Hepatocyte (in vitro differentiated cells): ENCODE measurements around the gene GORASP2. TPM values are rescaled to one million over a fixed set of nuclear protein-coding genes. Genes with fewer than 3 reads are reported as not detected.

Source experiments
- DNase-seq: peaks from one replicate; pipeline ENCODE4 v3.0.0-alpha.2; 2016; ENCODE audit warnings: low spot score
- H2AFZ ChIP-seq: fragments of 200-600 bp; sonication (generic); 2 replicates; pipeline ENCODE4 v1.6.0; 2016; ENCODE audit warnings: antibody characterized with exemption, mild to moderate bottlenecking
- H3K27ac ChIP-seq: fragments of 200-600 bp; sonication (generic); 2 replicates; pipeline ENCODE4 v1.5.1; 2016; ENCODE audit warnings: mild to moderate bottlenecking
- H3K27me3 ChIP-seq: fragments of 200-600 bp; sonication (generic); 2 replicates; pipeline ENCODE4 v1.6.1; 2016
- H3K36me3 ChIP-seq: fragments of 200-600 bp; sonication (generic); replicated peaks from 2 replicates; pipeline ENCODE4 v1.5.1; 2016; ENCODE audit warnings: low read depth; ENCODE audit not compliant: insufficient read depth
- H3K4me1 ChIP-seq: fragments of 200-600 bp; sonication (generic); 2 replicates; pipeline ENCODE4 v1.5.1; 2016; ENCODE audit warnings: mild to moderate bottlenecking, moderate library complexity; ENCODE audit not compliant: insufficient read depth
- H3K4me2 ChIP-seq: fragments of 200-600 bp; sonication (generic); 2 replicates; pipeline ENCODE4 v1.6.0; 2016
- H3K4me3 ChIP-seq: fragments of 200-600 bp; sonication (generic); 2 replicates; pipeline ENCODE4 v1.5.1; 2016; ENCODE audit warnings: mild to moderate bottlenecking
- H3K79me2 ChIP-seq: fragments of 200-600 bp; sonication (generic); 2 replicates; pipeline ENCODE4 v1.6.0; 2017; ENCODE audit warnings: mild to moderate bottlenecking
- H3K9me2 ChIP-seq: fragments of 200-600 bp; sonication (generic); replicated peaks from 2 replicates; pipeline ENCODE4 v1.6.0; 2017; ENCODE audit warnings: mild to moderate bottlenecking; ENCODE audit not compliant: insufficient read depth
- H3K9me3 ChIP-seq: fragments of 200-600 bp; sonication (generic); 2 replicates; pipeline ENCODE4 v1.5.1; 2016; ENCODE audit warnings: low read depth, mild to moderate bottlenecking
- H4K20me1 ChIP-seq: fragments of 200-600 bp; sonication (generic); 2 replicates; pipeline ENCODE4 v1.6.0; 2016; ENCODE audit warnings: mild to moderate bottlenecking; ENCODE audit not compliant: insufficient read depth, poor library complexity, severe bottlenecking
- EZH2 ChIP-seq: fragments of 200-600 bp; sonication (generic); IDR thresholded peaks from 2 replicates; pipeline ENCODE4 v1.6.1; 2016; ENCODE audit warnings: antibody characterized with exemption, mild to moderate bottlenecking, borderline replicate concordance
- EZH2phosphoT487 ChIP-seq: fragments of 200-600 bp; sonication (generic); IDR thresholded peaks from one replicate; pipeline ENCODE4 v1.6.1; 2018; ENCODE audit warnings: antibody characterized with exemption, mild to moderate bottlenecking, low read depth, moderate library complexity; ENCODE audit not compliant: unreplicated experiment, severe bottlenecking
- WGBS: methylation state at CpG from one replicate; pipeline ENCODE4 v1.1.6; 2016; ENCODE audit warnings: low lambda C conversion rate; ENCODE audit errors: missing lambda C conversion rate; 5-methylcytosine and 5-hydroxymethylcytosine counted together
- polyA plus RNA-seq: library from polyadenylated mRNA; unstranded; fragments of >200 nt; fragmentation: Nextera tagmentation; extraction: Ambion mirVana; gene quantifications from 2 replicates; pipeline ENCODE4 v1.2.1, GENCODE V29; 2016
- total RNA-seq: library from RNA; depleted of rRNA; stranded (reverse); fragments of >200 nt; gene quantifications from 2 replicates; pipeline ENCODE4 v1.2.3, GENCODE V29; 2014
- TF ChIP-seq, protein P1 (sequence below): fragments of 200-600 bp; sonication (generic); IDR thresholded peaks from 2 replicates; pipeline ENCODE4 v1.5.1; 2016; ENCODE audit warnings: antibody characterized with exemption, mild to moderate bottlenecking; ENCODE audit not compliant: poor library complexity

Gene GORASP2
- total and polyA plus RNA-seq, 2 experiments from 2014 or later = 50.1 to 126 TPM

DNA sequence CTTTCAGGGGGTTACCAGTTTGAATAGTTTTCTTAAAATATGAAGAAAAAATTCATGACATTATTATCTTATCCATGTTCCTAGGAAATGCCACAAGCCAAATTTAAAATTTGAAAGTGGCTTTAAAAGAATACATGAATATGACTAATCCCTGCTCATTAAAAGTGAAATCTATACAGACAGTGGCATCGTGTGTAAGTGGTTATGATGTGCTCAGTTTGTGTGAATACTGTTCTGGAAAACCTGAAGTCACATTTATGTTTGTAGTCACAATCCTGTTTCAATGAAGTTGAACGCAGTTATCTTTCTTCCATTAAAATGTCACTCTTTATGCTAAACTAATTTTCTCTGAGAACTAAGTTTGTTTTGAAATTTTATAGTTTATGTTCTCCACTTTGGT, 75.8 kb downstream of the GORASP2 start:
- no peak for TF ChIP-seq EZH2
- no peak for TF ChIP-seq EZH2phosphoT487
- H2AFZ ChIP-seq = no peak overlapping the region
- WGBS = 86% methylated on average over 2 of the region's 2 CpGs
- H3K4me1 ChIP-seq = no peaks in the 10 kb centered on the region
- no peaks in the 10 kb centered on the region for H3K27me3 ChIP-seq
- no peak overlapping the region for H3K4me2 ChIP-seq
- H4K20me1 ChIP-seq = no peaks in the 10 kb centered on the region
- H3K36me3 ChIP-seq = no peaks in the 10 kb centered on the region
- H3K79me2 ChIP-seq = no peaks in the 10 kb centered on the region
- no peaks in the 10 kb centered on the region for H3K9me2 ChIP-seq
- no peak overlapping the region for H3K27ac ChIP-seq
- no peaks in the 10 kb centered on the region for H3K9me3 ChIP-seq
- no peak overlapping the region for H3K4me3 ChIP-seq
- DNase-seq = no peak

DNA sequence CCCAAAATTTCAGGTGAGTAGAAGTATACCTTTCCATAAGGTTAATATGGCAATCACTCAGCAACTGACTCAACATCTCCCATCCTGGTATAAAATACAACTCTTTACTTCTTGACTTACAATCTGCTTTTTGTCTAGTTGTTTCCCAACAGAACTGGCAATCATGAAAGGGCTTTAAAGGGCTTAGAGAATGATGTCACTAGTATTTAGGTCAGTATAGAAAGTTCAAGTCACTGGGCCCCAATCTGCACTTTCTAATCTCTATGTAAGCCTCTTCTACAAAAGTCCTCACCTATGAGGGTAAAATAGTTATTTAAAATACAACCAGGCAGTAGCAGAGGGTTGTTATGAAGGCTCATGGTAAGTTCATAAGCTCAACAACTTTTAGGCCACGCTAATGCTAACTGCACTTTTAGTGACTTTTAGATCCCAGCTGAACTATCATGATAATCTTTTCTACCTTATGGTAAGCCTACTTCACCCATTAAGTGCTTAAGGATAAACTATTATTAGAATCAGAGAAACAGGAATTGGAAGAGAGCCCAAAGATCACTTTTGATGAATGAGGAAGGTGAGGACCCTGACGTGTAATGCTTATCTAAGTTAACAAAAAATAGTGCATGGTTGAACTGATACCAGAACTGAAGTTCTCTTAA, 79.6 kb downstream of the GORASP2 start:
- WGBS = 69% methylated on average over 2 of the region's 2 CpGs
- Histone ChIP-seq H3K4me1 (no peaks in the 10 kb centered on the region), H3K4me2 (no peak overlapping the region), H4K20me1 (no peaks in the 10 kb centered on the region), H3K9me2 (no peaks in the 10 kb centered on the region), H3K36me3 (no peaks in the 10 kb centered on the region), H3K4me3 (no peak overlapping the region), H3K27me3 (no peaks in the 10 kb centered on the region), H3K9me3 (no peaks in the 10 kb centered on the region), H3K27ac (no peak overlapping the region), H3K79me2 (no peaks in the 10 kb centered on the region), H2AFZ (no peak overlapping the region)
- TF ChIP-seq, protein P1, sequence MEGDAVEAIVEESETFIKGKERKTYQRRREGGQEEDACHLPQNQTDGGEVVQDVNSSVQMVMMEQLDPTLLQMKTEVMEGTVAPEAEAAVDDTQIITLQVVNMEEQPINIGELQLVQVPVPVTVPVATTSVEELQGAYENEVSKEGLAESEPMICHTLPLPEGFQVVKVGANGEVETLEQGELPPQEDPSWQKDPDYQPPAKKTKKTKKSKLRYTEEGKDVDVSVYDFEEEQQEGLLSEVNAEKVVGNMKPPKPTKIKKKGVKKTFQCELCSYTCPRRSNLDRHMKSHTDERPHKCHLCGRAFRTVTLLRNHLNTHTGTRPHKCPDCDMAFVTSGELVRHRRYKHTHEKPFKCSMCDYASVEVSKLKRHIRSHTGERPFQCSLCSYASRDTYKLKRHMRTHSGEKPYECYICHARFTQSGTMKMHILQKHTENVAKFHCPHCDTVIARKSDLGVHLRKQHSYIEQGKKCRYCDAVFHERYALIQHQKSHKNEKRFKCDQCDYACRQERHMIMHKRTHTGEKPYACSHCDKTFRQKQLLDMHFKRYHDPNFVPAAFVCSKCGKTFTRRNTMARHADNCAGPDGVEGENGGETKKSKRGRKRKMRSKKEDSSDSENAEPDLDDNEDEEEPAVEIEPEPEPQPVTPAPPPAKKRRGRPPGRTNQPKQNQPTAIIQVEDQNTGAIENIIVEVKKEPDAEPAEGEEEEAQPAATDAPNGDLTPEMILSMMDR = no peak
- TF ChIP-seq EZH2 (no peak), EZH2phosphoT487 (no peak)
- DNase-seq = peak; percentile 11

DNA sequence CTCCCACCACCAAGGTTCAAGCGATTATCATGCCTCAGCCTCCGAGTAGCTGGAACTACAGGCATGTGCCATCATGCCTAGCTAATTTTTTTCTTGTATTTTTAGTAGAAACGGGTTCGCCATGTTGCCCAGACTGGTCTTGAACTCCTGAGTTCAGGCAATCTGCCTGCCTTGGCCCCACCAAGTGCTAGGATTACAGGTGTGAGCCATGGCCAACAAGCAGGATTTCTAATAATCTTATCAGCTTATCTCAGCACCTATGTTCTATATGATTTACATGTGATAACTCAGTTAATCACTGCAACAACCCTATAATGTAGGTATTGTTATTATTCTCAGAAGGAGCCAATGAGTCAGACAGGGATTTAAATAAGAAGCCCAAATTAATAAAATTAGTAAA, 80.3 kb downstream of the GORASP2 start:
- Histone ChIP-seq H3K4me1 (no peaks in the 10 kb centered on the region), H3K27me3 (no peaks in the 10 kb centered on the region), H4K20me1 (no peaks in the 10 kb centered on the region), H3K27ac (no peak overlapping the region), H3K79me2 (no peaks in the 10 kb centered on the region), H3K9me3 (no peaks in the 10 kb centered on the region), H3K36me3 (no peaks in the 10 kb centered on the region), H3K4me3 (no peak overlapping the region), H3K9me2 (no peaks in the 10 kb centered on the region), H3K4me2 (no peak overlapping the region), H2AFZ (no peak overlapping the region)
- no peak for DNase-seq
- TF ChIP-seq EZH2phosphoT487 (no peak), EZH2 (no peak)
- TF ChIP-seq, protein P1 = no peak
- WGBS = 98% methylated on average over 4 of the region's 4 CpGs

DNA sequence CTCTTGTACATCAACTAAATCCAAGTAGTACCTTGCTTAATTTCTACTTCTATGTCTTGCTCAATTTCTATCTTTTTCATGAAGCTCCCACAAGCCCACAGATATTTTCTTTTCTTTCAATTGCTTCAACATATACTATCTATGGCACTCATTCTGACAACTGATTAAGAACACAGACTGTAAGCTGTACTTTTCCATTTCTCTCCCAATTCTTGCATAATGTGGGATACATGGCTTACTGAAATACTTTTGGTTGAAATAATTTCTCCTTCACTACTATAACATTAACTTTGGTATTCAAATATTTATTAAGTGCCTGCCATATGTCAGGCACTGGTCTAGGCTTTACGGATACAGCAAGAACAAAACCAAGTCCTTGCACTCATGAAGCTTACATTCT, 84.8 kb downstream of the GORASP2 start:
- no peaks in the 10 kb centered on the region for H3K27me3 ChIP-seq
- no peak for DNase-seq
- no peaks in the 10 kb centered on the region for H3K4me1 ChIP-seq
- H3K27ac ChIP-seq = no peak overlapping the region
- H3K4me3 ChIP-seq = no peak overlapping the region
- TF ChIP-seq EZH2 = no peak
- TF ChIP-seq, protein P1 = no peak
- TF ChIP-seq EZH2phosphoT487 = no peak
- H3K9me3 ChIP-seq = no peaks in the 10 kb centered on the region
- H3K36me3 ChIP-seq = no peaks in the 10 kb centered on the region
- no peak overlapping the region for H2AFZ ChIP-seq
- H3K9me2 ChIP-seq = no peaks in the 10 kb centered on the region
- H3K4me2 ChIP-seq = no peak overlapping the region
- WGBS = 100% methylated on average over 1 of the region's 1 CpG
- H4K20me1 ChIP-seq = no peaks in the 10 kb centered on the region
- peaks cover 3% of the 10 kb centered on the region for H3K79me2 ChIP-seq
